VCaP (cell line): ENCODE results near the gene GPRIN3.

Experiments used
- H3K27ac ChIP-seq: fragments of 450-650 bp; 2 replicates; pipeline ENCODE4 v1.5.1; 2017
- TF ChIP-seq, protein P1 (sequence below): fragments of 450-650 bp; conservative IDR thresholded peaks from 2 replicates; pipeline ENCODE4 v1.5.1; 2017; ENCODE audit warnings: mild to moderate bottlenecking, moderate library complexity

Gene GPRIN3

DNA sequence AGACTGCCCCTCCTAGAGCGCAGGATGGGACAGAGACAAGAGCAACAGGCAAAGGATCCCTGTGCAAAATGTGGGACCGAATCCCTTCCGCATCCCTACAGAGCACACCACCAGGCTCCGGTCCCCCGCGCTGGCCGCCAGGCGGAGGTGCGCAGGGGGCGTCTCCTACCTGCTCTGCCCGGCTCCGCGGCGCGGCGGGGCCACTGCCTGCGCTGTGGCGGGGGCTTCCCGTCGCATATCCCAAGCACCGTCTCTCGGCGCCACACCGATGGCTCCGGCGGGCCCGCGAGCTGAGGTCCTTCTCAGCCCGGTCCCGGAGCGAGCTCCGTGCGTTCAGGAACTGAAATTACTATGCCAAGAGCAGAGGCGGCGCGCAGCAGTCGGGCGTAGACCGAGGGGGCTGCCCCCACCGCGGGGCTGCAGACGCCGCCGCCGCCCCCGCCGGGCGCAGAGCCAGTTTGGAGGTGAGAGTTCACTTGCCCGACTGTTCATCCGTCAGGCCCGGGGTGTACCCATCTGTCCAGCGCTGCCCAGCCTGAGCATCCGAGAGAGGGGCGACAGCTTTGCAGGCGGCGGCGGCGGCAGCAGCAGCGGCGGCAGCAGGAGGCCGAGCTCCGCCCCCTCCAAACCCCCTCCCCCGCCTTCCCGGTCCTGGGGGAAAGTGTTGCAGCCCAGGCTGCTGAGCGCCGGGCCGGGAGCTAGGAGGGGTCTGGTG is at the start of gene GPRIN3:
Gene GPRIN3, minus strand, starts transcription at position 355 of the 715 bp plus-strand sequence. CDS start 57,690 bp downstream, outside the sequence.
- peak within 1 kb of the TSS; percentile 60; the same call in 1 of the 2 replicates for H3K27ac ChIP-seq
- TF ChIP-seq, protein P1, sequence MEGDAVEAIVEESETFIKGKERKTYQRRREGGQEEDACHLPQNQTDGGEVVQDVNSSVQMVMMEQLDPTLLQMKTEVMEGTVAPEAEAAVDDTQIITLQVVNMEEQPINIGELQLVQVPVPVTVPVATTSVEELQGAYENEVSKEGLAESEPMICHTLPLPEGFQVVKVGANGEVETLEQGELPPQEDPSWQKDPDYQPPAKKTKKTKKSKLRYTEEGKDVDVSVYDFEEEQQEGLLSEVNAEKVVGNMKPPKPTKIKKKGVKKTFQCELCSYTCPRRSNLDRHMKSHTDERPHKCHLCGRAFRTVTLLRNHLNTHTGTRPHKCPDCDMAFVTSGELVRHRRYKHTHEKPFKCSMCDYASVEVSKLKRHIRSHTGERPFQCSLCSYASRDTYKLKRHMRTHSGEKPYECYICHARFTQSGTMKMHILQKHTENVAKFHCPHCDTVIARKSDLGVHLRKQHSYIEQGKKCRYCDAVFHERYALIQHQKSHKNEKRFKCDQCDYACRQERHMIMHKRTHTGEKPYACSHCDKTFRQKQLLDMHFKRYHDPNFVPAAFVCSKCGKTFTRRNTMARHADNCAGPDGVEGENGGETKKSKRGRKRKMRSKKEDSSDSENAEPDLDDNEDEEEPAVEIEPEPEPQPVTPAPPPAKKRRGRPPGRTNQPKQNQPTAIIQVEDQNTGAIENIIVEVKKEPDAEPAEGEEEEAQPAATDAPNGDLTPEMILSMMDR, result no peak

DNA sequence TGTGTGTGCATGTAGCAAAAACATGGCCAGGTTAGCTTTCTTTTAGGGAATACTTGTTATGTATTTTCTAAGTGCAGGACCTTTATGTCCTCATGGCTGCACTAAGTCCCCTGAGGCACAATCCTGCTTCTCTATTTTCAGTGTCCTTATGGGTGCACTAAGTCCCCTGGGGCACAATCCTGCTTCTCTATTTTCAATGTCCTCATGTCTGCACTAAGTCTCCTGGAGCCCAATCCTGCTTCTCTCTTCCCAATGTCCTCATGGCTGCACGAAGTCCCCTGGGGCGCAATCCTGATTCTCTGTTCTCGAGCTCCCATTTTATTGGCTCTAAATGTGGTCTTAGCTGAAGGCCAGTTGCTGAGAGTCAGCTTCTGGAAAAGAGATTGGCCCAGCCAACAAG is 49.7 kb upstream of the GPRIN3 start:
- H3K27ac ChIP-seq, result no peak overlapping the region
- TF ChIP-seq, protein P1, result no peak

DNA sequence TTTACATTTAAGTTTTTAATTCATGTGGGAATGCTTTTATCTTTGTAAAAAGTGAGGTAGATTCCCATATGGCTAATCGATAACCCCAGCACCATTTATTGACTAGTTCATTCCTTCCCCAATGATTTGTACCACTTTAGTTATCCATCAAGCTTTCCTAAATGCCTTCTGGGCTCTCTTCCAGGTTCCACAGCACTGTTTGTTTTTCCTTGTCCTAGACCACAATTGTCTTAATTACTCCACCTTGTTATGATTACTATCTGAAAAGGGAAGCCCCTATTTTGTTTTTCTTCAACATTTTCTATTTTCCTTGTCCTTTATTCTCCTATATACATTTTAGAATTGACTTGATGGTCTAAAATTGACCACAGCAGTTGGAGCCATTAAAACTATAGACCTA is 48.5 kb upstream of the GPRIN3 start:
- H3K27ac ChIP-seq, result no peak overlapping the region
- TF ChIP-seq, protein P1, result no peak

DNA sequence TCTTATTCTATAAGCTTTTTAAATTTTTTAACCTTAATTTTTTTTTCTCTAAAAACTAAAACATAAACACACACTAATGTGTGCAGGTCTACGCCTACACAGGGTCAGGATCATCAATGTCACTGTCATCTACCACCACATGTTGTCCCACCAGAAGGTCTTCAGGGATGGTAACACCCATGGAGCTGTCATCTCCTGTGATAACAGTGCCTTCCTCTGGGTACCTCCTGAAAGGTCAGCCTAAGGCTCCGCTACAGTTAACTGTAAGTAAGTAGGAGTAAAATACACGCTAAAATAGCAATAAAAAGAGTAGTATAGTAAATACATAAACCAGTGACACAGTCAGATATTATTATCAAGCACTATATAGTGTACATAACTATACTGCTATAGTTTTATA is 45.9 kb upstream of the GPRIN3 start:
- TF ChIP-seq, protein P1, result no peak
- no peak overlapping the region for H3K27ac ChIP-seq

DNA sequence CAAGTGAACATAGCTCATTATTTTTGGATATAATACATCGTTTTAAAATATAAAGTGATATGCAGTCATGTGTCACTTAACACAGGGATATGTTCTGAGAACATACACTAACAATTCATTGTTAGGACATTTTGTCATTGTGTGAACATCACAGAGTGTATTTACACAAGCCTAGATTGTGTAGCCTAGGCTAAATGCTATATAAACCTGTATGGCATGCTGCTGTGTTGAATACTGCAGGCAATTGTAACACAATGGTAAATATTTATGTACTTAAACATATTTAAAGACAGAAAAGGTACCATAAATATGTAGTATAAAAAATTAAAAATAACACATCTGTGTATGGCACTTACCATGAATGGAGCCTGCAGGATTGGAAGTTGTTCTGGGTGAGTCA is 44.9 kb upstream of the GPRIN3 start:
- TF ChIP-seq, protein P1, result no peak
- H3K27ac ChIP-seq, result no peak overlapping the region

DNA sequence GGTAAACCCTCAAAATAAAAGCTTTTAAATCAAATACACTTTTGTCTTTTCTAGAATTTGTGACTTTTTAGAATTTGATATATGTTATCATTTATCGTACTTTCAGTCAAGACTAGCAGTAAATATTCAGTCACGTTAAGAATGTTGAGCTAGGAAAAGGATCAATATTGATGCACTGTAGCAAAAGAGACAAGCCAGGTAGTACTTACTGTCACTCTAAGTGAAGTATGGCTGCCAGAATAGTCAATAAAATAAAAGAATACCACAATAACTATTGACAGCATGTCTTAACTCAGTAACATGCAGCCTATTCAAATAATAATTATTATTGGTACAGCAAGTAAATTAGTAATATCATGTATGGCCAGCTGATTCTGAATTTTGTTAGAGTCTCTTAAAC is 43.6 kb upstream of the GPRIN3 start:
- TF ChIP-seq, protein P1, result no peak
- H3K27ac ChIP-seq, result no peak overlapping the region

DNA sequence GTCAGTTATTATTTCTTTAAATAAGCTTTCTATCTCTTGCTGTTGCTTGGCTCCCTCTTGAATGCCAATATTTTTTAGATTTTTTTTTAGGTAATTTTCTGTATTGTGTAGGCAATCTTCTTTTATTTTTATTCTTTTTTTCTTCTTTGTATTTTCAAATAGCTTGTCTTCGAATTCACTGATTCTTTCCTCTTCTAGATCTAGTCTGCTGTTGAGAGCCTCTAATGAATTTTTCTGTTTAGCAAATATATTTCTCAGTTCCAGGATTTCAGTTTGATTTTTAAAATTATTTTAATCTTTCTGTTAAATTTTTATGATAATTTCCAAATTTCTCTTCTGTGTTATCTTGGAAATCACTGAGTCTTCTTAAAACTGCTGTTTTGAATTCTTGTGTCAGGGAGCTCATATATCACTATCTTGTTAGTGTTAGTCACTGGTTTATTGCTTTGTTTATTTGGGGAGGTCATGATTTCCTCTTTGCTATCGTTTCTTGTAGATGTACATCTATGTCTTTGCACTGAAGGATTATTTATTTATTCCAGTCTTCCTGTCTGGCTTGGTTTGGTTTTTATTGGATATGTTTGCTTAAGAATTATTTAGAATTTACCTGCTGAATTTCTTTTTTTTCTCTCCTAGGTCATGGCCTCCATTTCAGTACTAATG is 39.9 kb upstream of the GPRIN3 start:
- no peak overlapping the region for H3K27ac ChIP-seq
- TF ChIP-seq, protein P1, result no peak
